ENCODE measurements around the gene RABEP1. TPM values are rescaled to one million over a fixed set of nuclear protein-coding genes. Genes with fewer than 3 reads are reported as not detected.

Gene RABEP1
- total RNA-seq, 3 donors from 2014 or later (not counting 1 experiment from before 2014, with no cell fraction given) = 44.1 to 64.0 (median 44.2) TPM

- H3K4me1 ChIP-seq (ENCODE audit: control insufficient read depth, insufficient read depth, low read length) = peaks cover 9% of the 10 kb centered on the region
- Mint-ChIP-seq H3K27me3 (ENCODE audit: low read depth in 2 of 2) (no peaks in the 10 kb centered on the region), H3K27ac (peak overlapping the region; percentile 45 to 64), H3K9me3 (no peaks in the 10 kb centered on the region), H3K4me3 (no peak overlapping the region), H3K36me3 (peaks cover 5% of the 10 kb centered on the region), H3K4me1 (peaks cover 40 to 54% of the 10 kb centered on the region in 2 donors)
- intact Hi-C loops (cut with micrococcal nuclease) = no loop called here
- ATAC-seq (no peak), DNase-seq (no peak)
- H3K27ac ChIP-seq (ENCODE audit: low read length) = no peak overlapping the region
- peaks cover 24% of the 10 kb centered on the region for H3K36me3 ChIP-seq (ENCODE audit: control insufficient read depth, insufficient read depth, low read length)
- no peak overlapping the region for H3K4me3 ChIP-seq (ENCODE audit: low read length)
- H3K27me3 ChIP-seq (ENCODE audit: control insufficient read depth, insufficient read depth, low read length) = no peaks in the 10 kb centered on the region
- no CpG with 5 or more reads among the region's 2 CpGs for WGBS (ENCODE audit: insufficient coverage)
- TF ChIP-seq CTCF (IDR thresholded peaks at IDR 0.05) = no peak
- H3K9me3 ChIP-seq (ENCODE audit: control insufficient read depth, insufficient read depth, low read length) = no peaks in the 10 kb centered on the region
These were observed 48.9 kb downstream of the RABEP1 start for GRCh38 chr17:5330981-5331380.

- ATAC-seq (no peak), DNase-seq (no peak)
- H3K27me3 Mint-ChIP-seq (ENCODE audit: low read depth in 2 of 2) = no peaks in the 10 kb centered on the region
- Histone ChIP-seq H3K36me3 (ENCODE audit: control insufficient read depth, insufficient read depth, low read length) (peaks cover 27% of the 10 kb centered on the region), H3K9me3 (ENCODE audit: control insufficient read depth, insufficient read depth, low read length) (no peaks in the 10 kb centered on the region), H3K4me3 (ENCODE audit: low read length) (no peak overlapping the region), H3K4me1 (ENCODE audit: control insufficient read depth, insufficient read depth, low read length) (peaks cover 9% of the 10 kb centered on the region), H3K27ac (ENCODE audit: low read length) (no peak overlapping the region), H3K27me3 (ENCODE audit: control insufficient read depth, insufficient read depth, low read length) (no peaks in the 10 kb centered on the region)
- TF ChIP-seq CTCF (IDR thresholded peaks at IDR 0.05) = no peak
- H3K9me3 Mint-ChIP-seq = no peaks in the 10 kb centered on the region
- peak overlapping the region; percentile 45 to 64 for H3K27ac Mint-ChIP-seq
- H3K36me3 Mint-ChIP-seq = peaks cover 5% of the 10 kb centered on the region
- H3K4me1 Mint-ChIP-seq = peaks cover 35 to 49% of the 10 kb centered on the region in 2 donors
- intact Hi-C loops (cut with micrococcal nuclease) = no loop called here
- WGBS (ENCODE audit: insufficient coverage) = 100% methylated on average over 1 of the region's 4 CpGs
- no peak overlapping the region for H3K4me3 Mint-ChIP-seq
These were observed 49.4 kb downstream of the RABEP1 start for GRCh38 chr17:5331506-5331905.

GRCh38 chr17:5344914-5345313 lies 62.8 kb downstream of the RABEP1 start:
- no peaks in the 10 kb centered on the region for H3K9me3 ChIP-seq (ENCODE audit: control insufficient read depth, insufficient read depth, low read length)
- Mint-ChIP-seq H3K36me3 (no peaks in the 10 kb centered on the region), H3K27ac (no peak overlapping the region), H3K9me3 (no peaks in the 10 kb centered on the region), H3K4me1 (no peaks in the 10 kb centered on the region), H3K27me3 (ENCODE audit: low read depth in 2 of 2) (no peaks in the 10 kb centered on the region), H3K4me3 (no peak overlapping the region)
- H3K4me3 ChIP-seq (ENCODE audit: low read length) = no peak overlapping the region
- intact Hi-C loops (cut with micrococcal nuclease) = loop anchor here (5.0 kb wide), 1 partner anchor 192 kb away; no protein-coding TSS in a partner anchor
- ATAC-seq = no peak
- no peak for TF ChIP-seq CTCF (IDR thresholded peaks at IDR 0.05)
- no peaks in the 10 kb centered on the region for H3K27me3 ChIP-seq (ENCODE audit: control insufficient read depth, insufficient read depth, low read length)
- no peak for DNase-seq
- 78% methylated on average over 7 of the region's 9 CpGs for WGBS (ENCODE audit: insufficient coverage)
- H3K36me3 ChIP-seq (ENCODE audit: control insufficient read depth, insufficient read depth, low read length) = peaks cover 33% of the 10 kb centered on the region
- H3K27ac ChIP-seq (ENCODE audit: low read length) = no peak overlapping the region
- no peaks in the 10 kb centered on the region for H3K4me1 ChIP-seq (ENCODE audit: control insufficient read depth, insufficient read depth, low read length)

GRCh38 chr17:5352681-5353289 lies 70.7 kb downstream of the RABEP1 start:
- Histone ChIP-seq H3K27me3 (ENCODE audit: control insufficient read depth, insufficient read depth, low read length) (no peaks in the 10 kb centered on the region), H3K4me1 (ENCODE audit: control insufficient read depth, insufficient read depth, low read length) (no peaks in the 10 kb centered on the region), H3K4me3 (ENCODE audit: low read length) (no peak overlapping the region), H3K9me3 (ENCODE audit: control insufficient read depth, insufficient read depth, low read length) (no peaks in the 10 kb centered on the region), H3K36me3 (ENCODE audit: control insufficient read depth, insufficient read depth, low read length) (peaks cover 66% of the 10 kb centered on the region), H3K27ac (ENCODE audit: low read length) (no peak overlapping the region)
- intact Hi-C loops (cut with micrococcal nuclease) = no loop called here
- ATAC-seq (no peak), DNase-seq (no peak)
- Mint-ChIP-seq H3K36me3 (peaks cover 6% of the 10 kb centered on the region), H3K4me3 (no peak overlapping the region), H3K9me3 (no peaks in the 10 kb centered on the region), H3K4me1 (peaks cover 0 to 2% of the 10 kb centered on the region in 2 donors), H3K27ac (no peak overlapping the region), H3K27me3 (ENCODE audit: low read depth in 2 of 2) (no peaks in the 10 kb centered on the region)
- 97% methylated on average over 4 of the region's 4 CpGs for WGBS (ENCODE audit: insufficient coverage)
- TF ChIP-seq CTCF (IDR thresholded peaks at IDR 0.05) = no peak

All from natural killer cell (primary cell).